ENCODE measurements around the gene TYRP1.
"Not testable (repeated sequence)": the region's sequence is repeated elsewhere in the genome, so short reads cannot be mapped to it uniquely, and the experiment has no call there.

The TYRP1 gene, protein sequence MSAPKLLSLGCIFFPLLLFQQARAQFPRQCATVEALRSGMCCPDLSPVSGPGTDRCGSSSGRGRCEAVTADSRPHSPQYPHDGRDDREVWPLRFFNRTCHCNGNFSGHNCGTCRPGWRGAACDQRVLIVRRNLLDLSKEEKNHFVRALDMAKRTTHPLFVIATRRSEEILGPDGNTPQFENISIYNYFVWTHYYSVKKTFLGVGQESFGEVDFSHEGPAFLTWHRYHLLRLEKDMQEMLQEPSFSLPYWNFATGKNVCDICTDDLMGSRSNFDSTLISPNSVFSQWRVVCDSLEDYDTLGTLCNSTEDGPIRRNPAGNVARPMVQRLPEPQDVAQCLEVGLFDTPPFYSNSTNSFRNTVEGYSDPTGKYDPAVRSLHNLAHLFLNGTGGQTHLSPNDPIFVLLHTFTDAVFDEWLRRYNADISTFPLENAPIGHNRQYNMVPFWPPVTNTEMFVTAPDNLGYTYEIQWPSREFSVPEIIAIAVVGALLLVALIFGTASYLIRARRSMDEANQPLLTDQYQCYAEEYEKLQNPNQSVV

DNA sequence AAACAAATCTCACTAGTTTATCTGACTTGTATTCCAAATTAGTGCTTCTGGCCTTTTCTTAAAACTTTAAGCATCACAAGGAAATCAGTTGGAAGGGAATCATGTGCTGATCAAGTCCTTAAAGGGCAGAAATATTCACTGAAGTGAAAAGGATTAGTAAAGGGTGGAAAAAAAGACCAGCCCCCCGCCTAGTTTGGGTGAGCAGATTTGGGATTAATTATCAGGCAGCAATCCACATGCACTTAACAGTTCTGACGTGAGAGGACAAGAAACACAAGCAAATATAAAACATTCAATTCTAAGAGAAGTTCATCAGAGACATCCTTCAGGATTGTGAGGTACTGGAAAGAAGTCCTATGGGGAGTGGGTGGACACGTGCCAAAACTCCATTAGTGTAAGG is at the start of gene TYRP1:
Gene TYRP1, plus strand, starts transcription at position 245 of the 400 bp plus-strand sequence. CDS start 612 bp downstream, outside the sequence.
- DNase-seq (ENCODE audit: low read depth, low spot score) = no peak

DNA sequence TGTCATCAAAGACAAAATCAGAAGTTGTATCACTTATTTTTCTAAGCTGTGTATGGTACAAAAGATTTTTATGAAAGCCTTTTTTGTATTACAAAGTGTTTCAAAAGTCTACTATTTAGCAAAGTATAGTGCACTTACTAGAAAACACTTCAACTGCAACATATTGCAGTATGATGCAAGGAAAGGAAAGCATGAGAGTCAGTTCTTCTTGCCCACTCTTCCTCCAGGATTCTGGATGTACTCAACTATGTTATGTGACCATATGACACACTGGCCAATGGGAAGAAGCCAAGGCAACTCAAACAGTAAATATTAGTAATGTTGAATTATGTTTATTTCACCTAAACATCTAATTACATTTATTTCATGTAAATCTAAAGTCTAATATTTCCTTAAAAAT is 49.5 kb upstream of the TYRP1 start:
- DNase-seq (ENCODE audit: low read depth, low spot score) = no peak

DNA sequence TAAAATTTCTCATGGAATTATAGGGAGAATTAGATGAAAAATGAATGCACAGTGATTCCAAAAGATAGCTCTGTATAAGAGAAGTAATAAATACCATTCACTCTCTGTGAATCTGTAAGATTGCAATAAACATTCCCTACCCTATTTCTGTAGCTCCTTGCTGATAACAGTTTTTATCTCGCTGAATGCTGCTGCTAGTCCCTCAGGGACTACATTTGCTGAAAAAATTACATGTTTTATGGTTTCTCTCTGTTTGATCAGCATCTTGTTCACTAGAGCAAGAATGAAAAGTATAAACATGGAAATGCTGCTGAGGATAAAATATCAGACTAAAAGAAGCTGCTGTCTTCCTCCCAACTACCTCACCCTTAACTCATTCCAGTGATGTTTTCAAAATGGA is 44.3 kb upstream of the TYRP1 start:
- no peak for DNase-seq (ENCODE audit: low read depth, low spot score)

DNA sequence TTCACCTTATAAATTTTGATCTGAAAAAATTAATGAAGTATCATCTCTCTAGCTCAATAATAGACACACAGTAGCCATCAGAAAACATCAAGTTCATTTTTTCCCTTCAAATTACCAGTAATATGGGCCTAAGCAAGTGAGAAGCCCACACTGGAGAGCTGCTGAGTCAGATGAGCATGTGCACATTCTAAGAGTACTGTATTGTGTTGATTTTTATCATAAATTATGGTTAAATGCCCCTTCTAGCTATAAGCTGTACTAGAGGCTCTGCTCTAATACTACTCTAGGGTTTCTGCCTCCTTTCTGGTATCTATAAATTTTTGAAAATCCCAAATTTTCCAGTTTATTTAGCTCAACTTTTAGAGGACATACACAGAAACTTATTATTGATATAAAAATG is 42.1 kb upstream of the TYRP1 start:
- DNase-seq (ENCODE audit: low read depth, low spot score) = no peak

DNA sequence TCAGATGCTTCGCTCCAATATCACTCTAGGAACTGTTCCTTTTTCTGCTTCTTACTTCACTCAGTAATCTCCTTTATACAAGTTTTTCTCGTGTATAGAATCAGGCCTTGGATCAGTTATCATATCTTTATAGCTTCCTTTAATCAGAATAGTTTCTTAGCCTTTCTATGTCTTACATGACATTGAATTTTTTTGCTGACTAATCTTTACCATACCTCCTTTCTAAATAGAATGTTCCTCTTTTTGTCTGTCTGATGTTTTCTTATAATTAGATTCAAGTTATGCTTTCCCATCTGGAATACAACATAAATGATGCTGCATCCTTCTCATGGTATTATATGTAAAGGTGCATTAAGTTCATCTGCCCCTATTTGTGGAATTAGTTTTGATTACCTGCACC is 40.2 kb upstream of the TYRP1 start:
- DNase-seq (ENCODE audit: low read depth, low spot score) = no peak

DNA sequence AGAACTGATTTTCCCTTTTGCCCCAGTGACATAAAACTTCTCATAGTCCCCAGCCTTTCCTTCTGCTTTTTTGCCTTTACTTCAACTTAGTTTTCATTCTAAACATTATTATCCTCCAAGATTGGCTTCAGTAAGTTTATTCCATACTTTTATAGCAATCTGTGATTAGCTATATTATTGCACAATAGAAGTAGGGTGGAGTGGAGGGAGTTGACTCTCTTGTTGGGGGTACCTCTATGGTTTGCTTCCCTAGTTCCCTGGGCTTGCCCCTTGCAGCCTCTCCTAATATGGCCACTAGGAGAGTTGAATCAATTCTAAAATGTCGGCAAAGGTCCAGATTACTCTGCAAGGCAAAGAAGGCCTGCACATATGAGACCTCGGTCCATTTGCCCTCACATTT is 36.4 kb upstream of the TYRP1 start:
- DNase-seq (ENCODE audit: low read depth, low spot score) = no peak

DNA sequence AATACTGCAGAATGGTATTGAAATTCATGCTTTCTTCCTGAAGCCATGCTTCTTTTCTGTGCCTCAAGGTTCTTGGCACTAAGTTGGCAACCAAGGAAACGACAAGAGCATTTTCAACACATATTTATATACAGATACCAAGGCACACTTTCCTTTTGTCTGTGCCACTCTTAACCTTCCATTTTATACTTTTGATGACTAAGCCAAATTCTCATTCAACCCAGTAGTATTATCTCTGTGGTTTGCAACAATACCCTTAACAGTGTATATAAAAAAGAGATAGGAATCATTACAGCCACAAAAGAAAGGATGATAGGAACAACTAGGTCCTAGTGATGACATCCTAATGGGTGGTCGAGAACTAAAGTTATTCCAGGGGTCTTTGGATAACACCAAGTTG is 36.0 kb upstream of the TYRP1 start:
- no peak for DNase-seq (ENCODE audit: low read depth, low spot score)

DNA sequence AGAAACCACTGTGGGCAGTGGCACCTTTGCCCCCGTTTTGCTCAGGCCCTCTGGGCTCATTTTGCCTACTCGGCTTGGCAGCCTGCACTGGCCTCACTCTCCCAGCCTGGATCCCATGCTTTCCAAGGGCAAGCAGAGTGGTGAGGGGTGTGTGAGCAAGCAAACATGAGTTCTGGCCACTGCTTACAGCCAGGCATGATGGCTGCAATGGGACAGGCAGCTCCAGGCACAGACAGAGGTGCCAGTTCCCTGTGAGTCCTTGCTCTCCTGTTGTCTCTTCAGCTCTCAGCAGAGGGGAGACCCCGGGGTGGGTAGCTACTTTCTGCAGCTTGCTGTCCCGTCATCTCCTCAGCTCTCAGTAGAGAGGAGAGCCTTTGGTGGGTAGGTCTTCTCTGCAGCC is 35.2 kb upstream of the TYRP1 start:
- no peak for DNase-seq (ENCODE audit: low read depth, low spot score)

DNA sequence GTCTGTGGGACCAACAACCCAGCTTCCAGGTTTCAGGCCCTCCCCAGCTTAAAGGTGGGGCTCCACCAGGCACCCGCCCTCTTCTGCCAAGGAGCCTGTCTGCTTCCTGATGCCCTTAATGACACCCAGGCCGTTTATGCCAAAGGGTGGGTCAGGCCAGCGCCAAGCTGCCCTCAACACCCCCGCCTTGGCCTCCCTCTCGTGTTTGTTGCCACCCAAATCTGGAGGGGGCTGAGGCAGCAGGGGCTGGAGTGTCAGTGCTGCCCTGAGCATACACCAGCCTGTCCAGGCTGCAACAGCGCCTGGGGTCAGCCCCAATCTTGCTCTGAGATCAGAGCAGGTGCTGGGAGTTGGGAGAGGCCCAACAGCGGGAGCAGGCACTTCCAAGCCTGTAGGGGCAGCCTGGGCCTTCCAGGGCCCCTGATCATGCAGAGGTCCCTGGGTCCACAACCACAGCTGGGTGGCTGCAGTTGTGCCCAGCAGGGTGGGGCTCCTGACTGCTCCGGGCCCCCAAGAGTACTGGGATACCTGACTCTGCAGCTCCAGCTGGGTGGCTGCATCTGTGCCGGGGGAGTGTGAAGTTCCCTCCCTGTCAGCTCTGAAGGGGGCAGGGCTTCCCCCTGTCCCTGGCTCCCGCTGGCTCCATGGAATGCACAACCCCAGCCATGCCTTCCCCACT is 34.5 kb upstream of the TYRP1 start:
- no peak for DNase-seq (ENCODE audit: low read depth, low spot score)

DNA sequence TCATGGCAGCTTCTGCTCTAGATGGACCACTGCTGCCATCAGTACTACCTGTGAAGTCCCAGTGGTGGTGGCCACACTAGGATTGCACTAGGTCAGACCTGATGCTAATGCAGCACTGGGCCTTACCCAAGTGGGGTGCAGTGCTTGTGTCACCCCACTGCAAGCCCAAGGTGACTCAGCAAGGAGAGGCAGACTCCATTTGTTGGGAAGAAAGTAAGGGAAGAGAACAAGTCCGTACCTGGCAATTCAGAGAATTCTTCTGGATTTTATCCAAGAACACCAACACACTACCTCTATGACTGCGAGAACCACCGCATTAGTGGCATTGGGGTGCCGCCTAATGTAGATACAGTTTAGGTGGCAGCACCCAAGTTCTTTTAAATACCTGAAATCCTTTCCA is 34.0 kb upstream of the TYRP1 start:
- no peak for DNase-seq (ENCODE audit: low read depth, low spot score)

DNA sequence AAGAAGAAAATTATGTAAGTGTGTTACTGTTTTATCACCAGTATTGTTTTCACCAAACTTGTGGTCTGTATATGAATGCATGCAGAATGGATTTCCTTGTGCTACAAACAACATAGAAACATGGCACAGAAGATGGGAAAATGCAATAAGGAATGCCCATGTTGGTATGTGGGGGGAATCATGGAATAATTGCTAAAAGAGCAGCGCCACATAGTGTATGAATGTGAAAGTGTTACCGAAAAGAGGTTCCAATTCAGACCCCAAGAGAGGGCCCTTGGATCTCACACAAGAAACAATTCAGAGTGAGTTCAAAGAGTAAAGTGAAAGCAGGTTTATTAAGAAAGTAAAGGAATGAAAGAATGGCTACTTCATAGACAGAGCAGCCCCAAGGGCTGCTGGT is 26.4 kb upstream of the TYRP1 start:
- DNase-seq (ENCODE audit: low read depth, low spot score) = no peak

DNA sequence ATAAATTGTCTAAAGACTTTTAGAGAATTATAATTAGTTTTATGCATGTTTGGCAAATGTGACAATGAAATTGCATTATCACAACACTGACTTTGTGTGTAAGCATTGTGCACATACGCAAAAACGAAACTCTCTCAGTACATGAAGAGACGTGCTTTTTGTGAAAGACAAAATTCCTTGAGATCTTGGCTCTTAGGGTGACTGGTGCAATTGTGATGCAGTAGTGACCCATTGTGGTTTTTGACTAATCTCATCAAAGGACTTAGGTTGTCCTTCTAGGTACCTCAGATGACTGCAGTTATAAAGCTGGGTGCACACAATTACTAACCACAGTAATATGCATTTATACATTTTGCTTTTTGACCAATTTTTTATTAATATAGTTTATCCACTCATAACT is 25.3 kb upstream of the TYRP1 start:
- no peak for DNase-seq (ENCODE audit: low read depth, low spot score)

DNA sequence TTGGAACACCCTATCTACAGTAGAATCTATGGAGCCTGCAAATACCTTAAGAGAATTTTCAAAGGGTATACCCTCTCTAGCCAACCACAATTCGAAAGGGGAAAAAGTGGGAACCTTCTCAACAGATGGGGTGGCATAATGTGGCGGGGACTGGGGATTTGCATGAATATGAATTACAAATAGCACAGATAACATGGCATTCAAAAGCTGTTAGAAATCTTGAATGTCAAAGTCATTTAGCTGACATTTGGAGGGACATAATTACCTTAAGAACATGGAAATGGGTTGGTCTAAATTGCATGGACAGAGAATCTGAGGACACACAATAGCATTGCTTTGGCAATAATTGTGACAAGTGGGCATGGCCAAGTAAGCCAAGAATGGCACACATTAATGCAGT is 23.2 kb upstream of the TYRP1 start:
- no peak for DNase-seq (ENCODE audit: low read depth, low spot score)

DNA sequence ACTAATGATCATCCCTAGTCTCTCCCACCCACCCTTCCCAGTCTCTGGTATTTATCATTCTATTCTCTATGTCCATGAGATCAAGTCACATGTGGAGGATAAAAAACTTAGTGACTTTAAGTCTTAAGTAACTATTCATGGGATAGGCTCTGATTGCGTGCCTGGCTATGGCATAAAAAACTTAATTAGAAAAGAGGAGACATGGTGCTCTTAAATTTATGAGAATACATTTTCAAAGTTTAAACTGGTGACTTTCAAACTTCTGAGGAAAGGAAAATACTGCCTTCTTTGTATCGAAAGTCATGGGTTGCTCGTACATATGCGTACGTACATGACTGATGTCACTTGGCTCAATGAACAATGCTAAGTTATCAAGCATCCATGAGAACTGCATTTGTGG is 18.2 kb upstream of the TYRP1 start:
- no peak for DNase-seq (ENCODE audit: low read depth, low spot score)

DNA sequence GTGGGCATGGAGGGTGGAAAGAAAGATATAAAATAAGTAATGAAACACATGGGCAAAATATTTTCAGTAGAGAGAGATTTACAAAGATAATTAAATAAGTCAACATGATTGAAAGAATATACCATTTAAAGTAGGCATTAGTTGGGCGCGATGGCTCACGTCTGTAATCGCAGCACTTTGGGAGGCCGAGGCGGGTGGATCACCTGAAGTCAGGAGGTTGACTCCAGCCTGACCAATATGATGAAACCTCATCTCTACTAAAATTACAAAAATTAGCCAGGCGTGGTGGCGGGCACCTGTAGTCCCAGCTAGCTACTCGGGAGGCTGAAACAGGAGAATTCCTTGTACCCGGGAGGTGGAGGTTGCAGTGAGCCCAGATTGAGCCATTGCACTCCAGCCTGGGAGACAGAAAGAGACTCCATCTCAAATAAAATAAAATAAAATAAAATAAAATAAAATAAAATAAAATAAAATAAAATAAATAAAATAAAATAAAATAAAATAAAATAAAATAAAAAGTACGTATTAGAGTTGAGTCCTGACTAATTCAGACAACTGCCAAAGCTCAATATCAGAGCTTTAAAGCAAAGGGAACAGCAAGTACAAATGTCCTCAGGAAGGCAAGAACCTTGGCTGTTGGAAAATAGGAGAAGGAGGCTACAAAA is 15.6 kb upstream of the TYRP1 start:
- not testable (repeated sequence) for DNase-seq (ENCODE audit: low read depth, low spot score)

DNA sequence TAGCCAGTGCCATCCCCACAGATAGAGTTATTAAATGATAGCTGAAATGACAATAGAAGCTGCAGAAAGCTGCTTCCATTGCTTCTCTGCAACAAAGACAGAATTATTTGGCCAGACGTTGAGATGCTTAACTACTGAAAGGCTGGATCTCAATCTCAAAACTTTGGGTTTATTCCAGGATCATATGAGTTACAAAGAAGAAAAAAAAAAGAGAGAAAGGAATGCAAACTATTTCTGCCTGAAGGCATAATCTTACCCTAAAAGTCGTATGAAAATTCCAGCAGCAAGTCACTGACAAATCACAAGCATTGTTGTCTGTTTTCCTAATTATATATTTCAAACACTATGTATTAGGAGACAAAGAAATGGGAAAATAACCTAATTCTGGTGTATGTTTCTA is 12.8 kb upstream of the TYRP1 start:
- DNase-seq (ENCODE audit: low read depth, low spot score) = no peak

DNA sequence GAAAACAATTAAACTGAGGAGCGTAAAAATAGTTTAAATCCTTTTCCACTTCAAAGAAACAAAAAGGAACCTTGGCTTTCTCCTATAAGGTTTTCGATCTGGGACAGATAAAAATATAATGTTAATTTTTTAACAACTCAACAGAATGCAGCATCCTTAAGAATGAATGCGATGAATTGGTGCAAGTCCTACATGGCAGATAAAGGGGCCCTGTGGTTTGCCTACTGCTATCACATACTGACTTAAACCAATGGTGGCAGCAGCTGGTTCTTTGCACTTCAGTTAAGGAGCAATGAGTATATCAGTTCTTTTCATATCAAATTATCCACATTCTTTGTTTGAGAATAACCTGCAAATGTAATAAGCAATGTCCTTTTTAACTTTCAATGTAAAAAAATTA is 12.4 kb upstream of the TYRP1 start:
- no peak for DNase-seq (ENCODE audit: low read depth, low spot score)

DNA sequence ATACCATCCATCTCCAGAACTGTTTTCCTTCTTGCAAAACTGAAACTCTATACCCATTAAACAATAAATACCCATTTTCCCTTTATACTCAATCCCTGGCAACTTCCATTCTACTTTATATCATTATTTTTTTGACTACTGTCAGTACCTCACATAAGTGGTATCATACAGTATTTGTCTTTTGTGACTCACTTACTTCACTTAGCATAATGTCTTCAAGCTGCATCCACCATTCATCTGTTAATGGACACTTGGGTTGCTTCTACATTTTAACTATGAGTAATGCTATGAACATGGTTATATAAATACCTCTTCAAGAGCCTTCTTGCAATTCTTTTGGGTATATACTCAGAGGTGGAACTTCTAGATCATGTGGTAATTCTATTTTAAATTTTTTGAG is 11.6 kb upstream of the TYRP1 start:
- DNase-seq (ENCODE audit: low read depth, low spot score) = no peak

DNA sequence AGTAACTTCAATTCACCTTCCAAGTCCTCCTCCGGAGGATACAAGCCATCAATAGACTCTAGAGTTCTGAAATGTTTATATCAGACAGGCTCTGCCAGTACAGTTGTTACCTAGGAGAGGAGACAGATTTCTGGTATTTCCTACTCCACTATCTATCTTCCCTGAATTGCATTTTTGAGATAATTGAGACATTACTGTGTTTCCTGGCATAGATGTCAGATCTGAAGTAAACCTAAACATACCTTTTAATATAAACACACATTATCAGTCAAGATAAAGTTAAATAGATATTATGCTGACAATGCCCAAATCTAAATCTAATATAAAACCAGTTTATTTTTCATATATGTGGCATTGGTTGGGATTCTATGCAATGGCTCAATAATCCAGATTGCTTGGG is 8.2 kb upstream of the TYRP1 start:
- DNase-seq (ENCODE audit: low read depth, low spot score) = no peak

DNA sequence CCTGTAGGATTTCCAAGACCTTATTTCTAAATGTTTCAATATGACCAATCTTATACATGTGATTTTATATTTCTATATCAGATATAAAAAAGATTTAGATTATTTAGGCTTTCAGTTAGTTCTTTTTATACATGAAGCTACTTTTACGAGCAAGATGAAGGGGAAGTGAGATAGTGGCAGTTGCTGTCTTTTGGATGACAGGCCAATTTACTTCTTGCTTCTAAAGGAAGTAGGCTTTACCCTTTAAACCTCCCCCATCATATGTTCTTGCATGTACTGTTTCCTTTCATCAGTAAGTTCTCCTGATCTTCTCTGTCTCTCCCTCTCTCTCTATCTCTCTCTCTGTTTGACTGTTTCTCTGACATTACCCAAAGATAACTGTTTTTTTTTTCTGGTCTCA is 4.0 kb upstream of the TYRP1 start:
- no peak for DNase-seq (ENCODE audit: low read depth, low spot score)

DNA sequence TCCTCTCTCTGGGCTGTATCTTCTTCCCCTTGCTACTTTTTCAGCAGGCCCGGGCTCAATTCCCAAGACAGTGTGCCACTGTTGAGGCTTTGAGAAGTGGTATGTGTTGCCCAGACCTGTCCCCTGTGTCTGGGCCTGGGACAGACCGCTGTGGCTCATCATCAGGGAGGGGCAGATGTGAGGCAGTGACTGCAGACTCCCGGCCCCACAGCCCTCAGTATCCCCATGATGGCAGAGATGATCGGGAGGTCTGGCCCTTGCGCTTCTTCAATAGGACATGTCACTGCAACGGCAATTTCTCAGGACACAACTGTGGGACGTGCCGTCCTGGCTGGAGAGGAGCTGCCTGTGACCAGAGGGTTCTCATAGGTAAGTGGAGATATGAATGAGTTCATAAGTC is 828 bp downstream of the TYRP1 start:
- no peak for DNase-seq (ENCODE audit: low read depth, low spot score)

DNA sequence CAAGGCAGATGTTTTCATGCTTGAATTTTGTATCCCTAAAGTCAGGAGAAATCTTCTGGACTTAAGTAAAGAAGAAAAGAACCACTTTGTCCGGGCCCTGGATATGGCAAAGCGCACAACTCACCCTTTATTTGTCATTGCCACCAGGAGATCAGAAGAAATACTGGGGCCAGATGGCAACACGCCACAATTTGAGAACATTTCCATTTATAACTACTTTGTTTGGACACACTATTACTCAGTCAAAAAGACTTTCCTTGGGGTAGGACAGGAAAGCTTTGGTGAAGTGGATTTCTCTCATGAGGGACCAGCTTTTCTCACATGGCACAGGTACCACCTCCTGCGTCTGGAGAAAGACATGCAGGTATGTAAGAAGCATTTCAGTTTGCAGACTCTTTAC is 2.3 kb downstream of the TYRP1 start:
- no peak for DNase-seq (ENCODE audit: low read depth, low spot score)
